ENCODE measurements around the gene SH3TC1. TPM values are rescaled to one million over a fixed set of nuclear protein-coding genes. Genes with fewer than 3 reads are reported as not detected.

SH3TC1 gene
- total and polyA plus RNA-seq, 2 of the 13 experiments (the other 11 are each of a cell fraction or from before 2014, with no cell fraction given): 14.9 to 21.8 TPM

DNA sequence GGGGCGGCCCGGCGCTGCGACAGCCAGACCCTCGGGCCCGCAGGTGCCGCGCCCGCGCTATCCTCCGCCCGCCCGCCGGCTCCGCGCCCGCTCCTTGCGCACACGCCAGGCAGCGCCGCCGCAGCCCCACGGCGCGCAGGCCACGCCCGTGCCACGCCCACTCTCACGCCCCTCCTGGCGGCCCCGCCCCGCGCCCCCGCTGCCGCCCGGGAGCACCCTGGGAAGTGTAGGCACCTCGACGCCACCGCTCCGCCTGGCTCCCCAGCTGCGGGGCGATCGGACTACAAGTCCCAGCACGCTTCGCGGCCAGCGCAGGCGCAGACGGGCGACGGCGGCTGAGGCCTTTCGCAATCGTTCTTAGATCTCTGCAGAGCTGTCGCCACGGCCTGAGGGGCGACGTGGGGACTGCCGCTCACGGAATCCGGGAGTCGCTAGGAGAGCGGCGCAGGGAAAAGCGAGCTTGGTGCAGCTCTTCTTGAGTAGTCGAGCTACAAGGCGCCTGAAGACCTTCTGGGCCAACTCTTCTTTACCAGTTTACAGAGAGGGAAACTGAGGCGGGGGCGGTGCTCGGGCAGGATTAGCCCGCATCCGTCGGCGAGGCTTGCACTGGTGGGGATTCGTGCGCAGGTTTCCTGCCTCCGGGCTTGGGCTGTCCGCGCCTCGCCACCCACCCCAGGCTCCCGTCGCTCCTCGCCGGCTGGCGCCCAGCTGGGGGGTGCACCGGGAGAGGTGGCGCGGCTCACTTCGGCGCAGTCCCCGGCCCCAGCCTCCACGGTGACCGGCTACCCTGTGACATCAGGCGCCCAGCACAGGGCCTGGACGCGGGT is 40.2 kb upstream of the SH3TC1 start, which contains the start of gene ABLIM2 (continued):
- TF ChIP-seq, protein P1, sequence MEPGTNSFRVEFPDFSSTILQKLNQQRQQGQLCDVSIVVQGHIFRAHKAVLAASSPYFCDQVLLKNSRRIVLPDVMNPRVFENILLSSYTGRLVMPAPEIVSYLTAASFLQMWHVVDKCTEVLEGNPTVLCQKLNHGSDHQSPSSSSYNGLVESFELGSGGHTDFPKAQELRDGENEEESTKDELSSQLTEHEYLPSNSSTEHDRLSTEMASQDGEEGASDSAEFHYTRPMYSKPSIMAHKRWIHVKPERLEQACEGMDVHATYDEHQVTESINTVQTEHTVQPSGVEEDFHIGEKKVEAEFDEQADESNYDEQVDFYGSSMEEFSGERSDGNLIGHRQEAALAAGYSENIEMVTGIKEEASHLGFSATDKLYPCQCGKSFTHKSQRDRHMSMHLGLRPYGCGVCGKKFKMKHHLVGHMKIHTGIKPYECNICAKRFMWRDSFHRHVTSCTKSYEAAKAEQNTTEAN (CRISPR knock-in tag; conservative IDR thresholded peaks at IDR 0.05): no peak
- TF ChIP-seq RFX5 (IDR thresholded peaks at IDR 0.05; ENCODE audit: low read depth, low read length) (no peak), ZNF354B (CRISPR knock-in tag; IDR thresholded peaks at IDR 0.05) (no peak), TAF1 (CRISPR knock-in tag; IDR thresholded peaks at IDR 0.05) (peak; percentile 48), ZSCAN30 (CRISPR knock-in tag; IDR thresholded peaks at IDR 0.05) (no peak), MIXL1 (CRISPR knock-in tag; IDR thresholded peaks at IDR 0.05) (no peak), ZSCAN31 (CRISPR knock-in tag; IDR thresholded peaks at IDR 0.05; ENCODE audit: low read depth) (no peak), POGZ (CRISPR knock-in tag; IDR thresholded peaks at IDR 0.05) (no peak), SATB2 (CRISPR knock-in tag; IDR thresholded peaks at IDR 0.05) (no peak), ZNF558 (CRISPR knock-in tag; IDR thresholded peaks at IDR 0.05; ENCODE audit: borderline replicate concordance) (no peak), ZSCAN9 (CRISPR knock-in tag; IDR thresholded peaks at IDR 0.05; ENCODE audit: borderline replicate concordance) (no peak), KMT2A (CRISPR knock-in tag; IDR thresholded peaks at IDR 0.05) (no peak), ZNF839 (CRISPR knock-in tag; IDR thresholded peaks at IDR 0.05; ENCODE audit: borderline replicate concordance) (no peak), TOPORS (CRISPR knock-in tag; IDR thresholded peaks at IDR 0.05) (peak; percentile 31; the same call in 1 of the 2 replicates), ZNF138 (CRISPR knock-in tag; IDR thresholded peaks at IDR 0.05; ENCODE audit: low read depth) (0 out of 2 replicates have a peak, but pooled peaks have one; percentile 81), ZNF773 (CRISPR knock-in tag; IDR thresholded peaks at IDR 0.05; ENCODE audit: borderline replicate concordance) (no peak), ONECUT2 (CRISPR knock-in tag; IDR thresholded peaks at IDR 0.05) (no peak), JDP2 (CRISPR knock-in tag; IDR thresholded peaks at IDR 0.05; ENCODE audit: borderline replicate concordance) (no peak)
- TF ChIP-seq, protein P2, sequence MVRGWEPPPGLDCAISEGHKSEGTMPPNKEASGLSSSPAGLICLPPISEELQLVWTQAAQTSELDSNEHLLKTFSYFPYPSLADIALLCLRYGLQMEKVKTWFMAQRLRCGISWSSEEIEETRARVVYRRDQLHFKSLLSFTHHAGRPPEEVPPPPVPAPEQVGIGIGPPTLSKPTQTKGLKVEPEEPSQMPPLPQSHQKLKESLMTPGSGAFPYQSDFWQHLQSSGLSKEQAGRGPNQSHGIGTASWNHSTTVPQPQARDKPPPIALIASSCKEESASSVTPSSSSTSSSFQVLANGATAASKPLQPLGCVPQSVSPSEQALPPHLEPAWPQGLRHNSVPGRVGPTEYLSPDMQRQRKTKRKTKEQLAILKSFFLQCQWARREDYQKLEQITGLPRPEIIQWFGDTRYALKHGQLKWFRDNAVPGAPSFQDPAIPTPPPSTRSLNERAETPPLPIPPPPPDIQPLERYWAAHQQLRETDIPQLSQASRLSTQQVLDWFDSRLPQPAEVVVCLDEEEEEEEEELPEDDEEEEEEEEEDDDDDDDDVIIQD (CRISPR knock-in tag; IDR thresholded peaks at IDR 0.05; ENCODE audit: low read depth): no peak
- TF ChIP-seq, protein P3, sequence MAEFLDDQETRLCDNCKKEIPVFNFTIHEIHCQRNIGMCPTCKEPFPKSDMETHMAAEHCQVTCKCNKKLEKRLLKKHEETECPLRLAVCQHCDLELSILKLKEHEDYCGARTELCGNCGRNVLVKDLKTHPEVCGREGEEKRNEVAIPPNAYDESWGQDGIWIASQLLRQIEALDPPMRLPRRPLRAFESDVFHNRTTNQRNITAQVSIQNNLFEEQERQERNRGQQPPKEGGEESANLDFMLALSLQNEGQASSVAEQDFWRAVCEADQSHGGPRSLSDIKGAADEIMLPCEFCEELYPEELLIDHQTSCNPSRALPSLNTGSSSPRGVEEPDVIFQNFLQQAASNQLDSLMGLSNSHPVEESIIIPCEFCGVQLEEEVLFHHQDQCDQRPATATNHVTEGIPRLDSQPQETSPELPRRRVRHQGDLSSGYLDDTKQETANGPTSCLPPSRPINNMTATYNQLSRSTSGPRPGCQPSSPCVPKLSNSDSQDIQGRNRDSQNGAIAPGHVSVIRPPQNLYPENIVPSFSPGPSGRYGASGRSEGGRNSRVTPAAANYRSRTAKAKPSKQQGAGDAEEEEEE (CRISPR knock-in tag; IDR thresholded peaks at IDR 0.05; ENCODE audit: borderline replicate concordance): no peak
- TF ChIP-seq, protein P4, sequence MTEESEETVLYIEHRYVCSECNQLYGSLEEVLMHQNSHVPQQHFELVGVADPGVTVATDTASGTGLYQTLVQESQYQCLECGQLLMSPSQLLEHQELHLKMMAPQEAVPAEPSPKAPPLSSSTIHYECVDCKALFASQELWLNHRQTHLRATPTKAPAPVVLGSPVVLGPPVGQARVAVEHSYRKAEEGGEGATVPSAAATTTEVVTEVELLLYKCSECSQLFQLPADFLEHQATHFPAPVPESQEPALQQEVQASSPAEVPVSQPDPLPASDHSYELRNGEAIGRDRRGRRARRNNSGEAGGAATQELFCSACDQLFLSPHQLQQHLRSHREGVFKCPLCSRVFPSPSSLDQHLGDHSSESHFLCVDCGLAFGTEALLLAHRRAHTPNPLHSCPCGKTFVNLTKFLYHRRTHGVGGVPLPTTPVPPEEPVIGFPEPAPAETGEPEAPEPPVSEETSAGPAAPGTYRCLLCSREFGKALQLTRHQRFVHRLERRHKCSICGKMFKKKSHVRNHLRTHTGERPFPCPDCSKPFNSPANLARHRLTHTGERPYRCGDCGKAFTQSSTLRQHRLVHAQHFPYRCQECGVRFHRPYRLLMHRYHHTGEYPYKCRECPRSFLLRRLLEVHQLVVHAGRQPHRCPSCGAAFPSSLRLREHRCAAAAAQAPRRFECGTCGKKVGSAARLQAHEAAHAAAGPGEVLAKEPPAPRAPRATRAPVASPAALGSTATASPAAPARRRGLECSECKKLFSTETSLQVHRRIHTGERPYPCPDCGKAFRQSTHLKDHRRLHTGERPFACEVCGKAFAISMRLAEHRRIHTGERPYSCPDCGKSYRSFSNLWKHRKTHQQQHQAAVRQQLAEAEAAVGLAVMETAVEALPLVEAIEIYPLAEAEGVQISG (CRISPR knock-in tag; IDR thresholded peaks at IDR 0.05): peak; percentile 74
- TF ChIP-seq, protein P5, sequence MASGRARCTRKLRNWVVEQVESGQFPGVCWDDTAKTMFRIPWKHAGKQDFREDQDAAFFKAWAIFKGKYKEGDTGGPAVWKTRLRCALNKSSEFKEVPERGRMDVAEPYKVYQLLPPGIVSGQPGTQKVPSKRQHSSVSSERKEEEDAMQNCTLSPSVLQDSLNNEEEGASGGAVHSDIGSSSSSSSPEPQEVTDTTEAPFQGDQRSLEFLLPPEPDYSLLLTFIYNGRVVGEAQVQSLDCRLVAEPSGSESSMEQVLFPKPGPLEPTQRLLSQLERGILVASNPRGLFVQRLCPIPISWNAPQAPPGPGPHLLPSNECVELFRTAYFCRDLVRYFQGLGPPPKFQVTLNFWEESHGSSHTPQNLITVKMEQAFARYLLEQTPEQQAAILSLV (CRISPR knock-in tag; IDR thresholded peaks at IDR 0.05; ENCODE audit: borderline replicate concordance): peak; percentile 47; the same call in 1 of the 2 replicates

Measured in HepG2 (cell line).